ENCODE measurements around the gene LGSN. TPM values are rescaled to one million over a fixed set of nuclear protein-coding genes. Genes with fewer than 3 reads are reported as not detected.
"Not testable (repeated sequence)": the region's sequence is repeated elsewhere in the genome, so short reads cannot be mapped to it uniquely, and the experiment has no call there.

LGSN gene
- total RNA-seq, 2 donors from 2014 or later: not detected

GRCh38 chr6:63316113-63316512 lies 3.7 kb downstream of the LGSN start:
- ATAC-seq (no peak), DNase-seq (no peak)
- intact Hi-C loops (cut with DNase I): no loop called here

- ATAC-seq (no peak), DNase-seq (no peak)
- intact Hi-C loops (cut with DNase I): no loop called here
Observed at GRCh38 chr6:63313111-63313510, 6.7 kb downstream of the LGSN start.

GRCh38 chr6:63307581-63308246 lies 12.1 kb downstream of the LGSN start:
- intact Hi-C loops (cut with DNase I): no loop called here
- ATAC-seq: peak in 1 of 2 donors; percentile 38
- no peak for DNase-seq

GRCh38 chr6:63306420-63306819 lies 13.4 kb downstream of the LGSN start:
- ATAC-seq (no peak), DNase-seq (no peak)
- intact Hi-C loops (cut with DNase I): no loop called here

- intact Hi-C loops (cut with DNase I): no loop called here
- no peak for ATAC-seq
- no peak for DNase-seq
Observed at GRCh38 chr6:63305277-63305676, 14.5 kb downstream of the LGSN start.

- ATAC-seq (no peak), DNase-seq (no peak)
- intact Hi-C loops (cut with DNase I): no loop called here
Observed at GRCh38 chr6:63303476-63303875, 16.3 kb downstream of the LGSN start.

- intact Hi-C loops (cut with DNase I): no loop called here
Observed at GRCh38 chr6:63299667-63300066, 20.1 kb downstream of the LGSN start.

GRCh38 chr6:63295553-63296194 lies 24.1 kb downstream of the LGSN start:
- ATAC-seq (no peak), DNase-seq (no peak)
- intact Hi-C loops (cut with DNase I): no loop called here

More at GRCh38 chr6:63299667-63300066, 20.1 kb downstream of the LGSN start:
- ATAC-seq (no peak), DNase-seq (no peak)

- intact Hi-C loops (cut with DNase I): no loop called here
- DNase-seq (no peak), ATAC-seq (no peak)
Observed at GRCh38 chr6:63290492-63291058, 29.2 kb downstream of the LGSN start.

- no peak for ATAC-seq
- intact Hi-C loops (cut with DNase I): no loop called here
Observed at GRCh38 chr6:63289269-63289872, 30.4 kb downstream of the LGSN start.

GRCh38 chr6:63280639-63281180 lies 39.1 kb downstream of the LGSN start:
- no peak for DNase-seq
- no peak for ATAC-seq
- intact Hi-C loops (cut with DNase I): no loop called here

More at GRCh38 chr6:63289269-63289872, 30.4 kb downstream of the LGSN start:
- DNase-seq: no peak

GRCh38 chr6:63278916-63279315 lies 40.9 kb downstream of the LGSN start:
- intact Hi-C loops (cut with DNase I): no loop called here
- DNase-seq (no peak), ATAC-seq (no peak)

- intact Hi-C loops (cut with DNase I): no loop called here
- DNase-seq (no peak), ATAC-seq (no peak)
Observed at GRCh38 chr6:63275953-63276352, 43.8 kb downstream of the LGSN start.

GRCh38 chr6:63274795-63275430 lies 44.9 kb downstream of the LGSN start:
- ATAC-seq; DNase-seq; intact Hi-C loops (cut with DNase I): not testable (repeated sequence)

GRCh38 chr6:63272397-63272796 lies 47.4 kb downstream of the LGSN start:
- DNase-seq: no peak
- intact Hi-C loops (cut with DNase I): no loop called here
- no peak for ATAC-seq

- intact Hi-C loops (cut with DNase I): no loop called here
- DNase-seq (no peak), ATAC-seq (no peak)
Observed at GRCh38 chr6:63269470-63269869, 50.3 kb downstream of the LGSN start.

- ATAC-seq: no peak
- intact Hi-C loops (cut with DNase I): no loop called here
- no peak for DNase-seq
Observed at GRCh38 chr6:63268574-63268973, 51.2 kb downstream of the LGSN start.

- ATAC-seq: no peak
- intact Hi-C loops (cut with DNase I): no loop called here
- no peak for DNase-seq
Observed at GRCh38 chr6:63267828-63268227, 52.0 kb downstream of the LGSN start.

GRCh38 chr6:63267046-63267445 lies 52.7 kb downstream of the LGSN start:
- intact Hi-C loops (cut with DNase I): no loop called here
- ATAC-seq (no peak), DNase-seq (no peak)

- DNase-seq (no peak), ATAC-seq (no peak)
- intact Hi-C loops (cut with DNase I): no loop called here
Observed at GRCh38 chr6:63263444-63263843, 56.3 kb downstream of the LGSN start.

Measured in left cardiac atrium (tissue), 4 donors.